Duodenal mucosa (tissue), 2 donors: ENCODE data around the gene SH3GL2.

Experiments used
- H3K27ac ChIP-seq: one replicate; pipeline ENCODE4 v1.7.0; 2013; ENCODE audit warnings: low read depth, low read length
- H3K27me3 ChIP-seq, 2 donors: one replicate each; pipeline ENCODE4 v1.7.0; 2013; ENCODE audit warnings: low read length in 2 of 2, control low read depth in 1 of 2; ENCODE audit not compliant: insufficient read depth in 2 of 2, control insufficient read depth in 1 of 2
- H3K36me3 ChIP-seq, 2 donors: one replicate each; pipeline ENCODE4 v1.7.0; 2013; ENCODE audit warnings: low read length in 2 of 2, control low read depth in 1 of 2; ENCODE audit not compliant: insufficient read depth in 2 of 2, control insufficient read depth in 1 of 2
- H3K4me1 ChIP-seq, 2 donors: one replicate each; pipeline ENCODE4 v1.7.0; 2013; ENCODE audit warnings: low read length in 2 of 2, control low read depth in 1 of 2; ENCODE audit not compliant: insufficient read depth in 2 of 2, control insufficient read depth in 1 of 2
- H3K4me3 ChIP-seq, 2 donors: one replicate each; pipeline ENCODE4 v1.7.0; 2013; ENCODE audit warnings: low read length in 2 of 2, low read depth in 1 of 2
- H3K9ac ChIP-seq, 2 donors: one replicate each; pipeline ENCODE4 v1.7.0; 2013; ENCODE audit warnings: low read length in 2 of 2, low read depth in 1 of 2
- H3K9me3 ChIP-seq, 2 donors: one replicate each; pipeline ENCODE4 v1.7.0; 2013; ENCODE audit warnings: low read length in 2 of 2, control low read depth in 1 of 2; ENCODE audit not compliant: control insufficient read depth in 1 of 2

SH3GL2 gene

GRCh38 chr9:17625644-17626388, 47.0 kb downstream of the SH3GL2 start:
- no peak overlapping the region for H3K4me3 ChIP-seq
- no peaks in the 10 kb centered on the region for H3K36me3 ChIP-seq
- no peaks in the 10 kb centered on the region for H3K4me1 ChIP-seq
- no peaks in the 10 kb centered on the region for H3K27me3 ChIP-seq
- no peaks in the 10 kb centered on the region for H3K9me3 ChIP-seq
- H3K27ac ChIP-seq: no peak overlapping the region
- no peak overlapping the region for H3K9ac ChIP-seq

GRCh38 chr9:17627641-17628040, 48.8 kb downstream of the SH3GL2 start:
- no peaks in the 10 kb centered on the region for H3K4me1 ChIP-seq
- no peaks in the 10 kb centered on the region for H3K27me3 ChIP-seq
- no peaks in the 10 kb centered on the region for H3K36me3 ChIP-seq
- no peak overlapping the region for H3K9ac ChIP-seq
- no peak overlapping the region for H3K27ac ChIP-seq
- no peak overlapping the region for H3K4me3 ChIP-seq
- H3K9me3 ChIP-seq: no peaks in the 10 kb centered on the region

GRCh38 chr9:17628624-17629023, 49.8 kb downstream of the SH3GL2 start:
- no peaks in the 10 kb centered on the region for H3K9me3 ChIP-seq
- H3K4me1 ChIP-seq: no peaks in the 10 kb centered on the region
- no peaks in the 10 kb centered on the region for H3K27me3 ChIP-seq
- H3K4me3 ChIP-seq: no peak overlapping the region
- no peak overlapping the region for H3K9ac ChIP-seq
- no peaks in the 10 kb centered on the region for H3K36me3 ChIP-seq
- no peak overlapping the region for H3K27ac ChIP-seq

- no peak overlapping the region for H3K4me3 ChIP-seq
- H3K27ac ChIP-seq: no peak overlapping the region
- no peaks in the 10 kb centered on the region for H3K36me3 ChIP-seq
- H3K4me1 ChIP-seq: no peaks in the 10 kb centered on the region
- H3K27me3 ChIP-seq: no peaks in the 10 kb centered on the region
- no peak overlapping the region for H3K9ac ChIP-seq
- H3K9me3 ChIP-seq: peaks cover 0 to 2% of the 10 kb centered on the region in 2 donors
Observed at GRCh38 chr9:17630531-17630949, 51.7 kb downstream of the SH3GL2 start.

- Histone ChIP-seq H3K36me3 (no peaks in the 10 kb centered on the region), H3K27me3 (no peaks in the 10 kb centered on the region), H3K4me3 (no peak overlapping the region), H3K9ac (no peak overlapping the region), H3K4me1 (no peaks in the 10 kb centered on the region), H3K9me3 (peaks cover 0 to 2% of the 10 kb centered on the region in 2 donors), H3K27ac (no peak overlapping the region)
Observed at GRCh38 chr9:17631396-17631795, 52.5 kb downstream of the SH3GL2 start.

- Histone ChIP-seq H3K4me3 (no peak overlapping the region), H3K36me3 (no peaks in the 10 kb centered on the region), H3K4me1 (no peaks in the 10 kb centered on the region), H3K9me3 (peaks cover 0 to 2% of the 10 kb centered on the region in 2 donors), H3K27ac (no peak overlapping the region), H3K9ac (no peak overlapping the region), H3K27me3 (no peaks in the 10 kb centered on the region)
Observed at GRCh38 chr9:17632994-17633393, 54.1 kb downstream of the SH3GL2 start.

- H3K4me1 ChIP-seq: no peaks in the 10 kb centered on the region
- no peak overlapping the region for H3K4me3 ChIP-seq
- peaks cover 0 to 2% of the 10 kb centered on the region in 2 donors for H3K9me3 ChIP-seq
- no peaks in the 10 kb centered on the region for H3K36me3 ChIP-seq
- no peaks in the 10 kb centered on the region for H3K27me3 ChIP-seq
- H3K27ac ChIP-seq: no peak overlapping the region
- no peak overlapping the region for H3K9ac ChIP-seq
Observed at GRCh38 chr9:17635115-17635890, 56.4 kb downstream of the SH3GL2 start.

- peaks cover 0 to 2% of the 10 kb centered on the region in 2 donors for H3K9me3 ChIP-seq
- H3K9ac ChIP-seq: no peak overlapping the region
- H3K4me1 ChIP-seq: no peaks in the 10 kb centered on the region
- H3K36me3 ChIP-seq: no peaks in the 10 kb centered on the region
- H3K27me3 ChIP-seq: no peaks in the 10 kb centered on the region
- H3K4me3 ChIP-seq: no peak overlapping the region
- no peak overlapping the region for H3K27ac ChIP-seq
Observed at GRCh38 chr9:17636349-17636748, 57.5 kb downstream of the SH3GL2 start.

- Histone ChIP-seq H3K4me3 (no peak overlapping the region), H3K9ac (no peak overlapping the region), H3K9me3 (peaks cover 0 to 2% of the 10 kb centered on the region in 2 donors), H3K27ac (no peak overlapping the region), H3K36me3 (no peaks in the 10 kb centered on the region), H3K27me3 (no peaks in the 10 kb centered on the region), H3K4me1 (no peaks in the 10 kb centered on the region)
Observed at GRCh38 chr9:17636821-17637220, 58.0 kb downstream of the SH3GL2 start.

- Histone ChIP-seq H3K27me3 (no peaks in the 10 kb centered on the region), H3K4me3 (no peak overlapping the region), H3K4me1 (no peaks in the 10 kb centered on the region), H3K9me3 (peaks cover 0 to 2% of the 10 kb centered on the region in 2 donors), H3K9ac (no peak overlapping the region), H3K27ac (no peak overlapping the region), H3K36me3 (no peaks in the 10 kb centered on the region)
Observed at GRCh38 chr9:17637229-17637628, 58.4 kb downstream of the SH3GL2 start.
